ENCODE results near the gene TUBGCP3. TPM values are rescaled to one million over a fixed set of nuclear protein-coding genes. Genes with fewer than 3 reads are reported as not detected.

Gene TUBGCP3
- total RNA-seq, 4 donors from 2014 or later: 21.9 to 60.9 (median 32.0) TPM

DNA sequence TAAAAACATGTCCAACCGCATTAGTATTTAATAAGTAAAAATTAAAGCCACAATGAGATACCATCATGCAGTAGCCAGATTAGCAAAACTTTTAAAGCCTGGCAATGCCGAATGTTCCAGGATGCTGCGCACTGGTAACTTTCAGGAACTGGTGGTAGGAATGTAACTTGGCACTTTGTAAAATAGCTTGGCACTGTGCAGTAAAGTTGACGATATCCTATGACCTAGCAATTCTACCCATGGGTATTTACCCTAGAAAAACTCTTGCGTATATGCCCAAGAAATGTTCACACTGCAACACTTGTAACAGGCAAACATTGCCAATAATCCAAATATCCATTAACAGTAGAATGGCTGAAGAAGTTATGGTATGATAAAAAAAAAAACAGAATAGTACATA, 114.1 kb downstream of the TUBGCP3 start:
- 66% methylated on average over 5 of the region's 5 CpGs for WGBS
- no peaks in the 10 kb centered on the region for H3K36me3 ChIP-seq
- H3K9me3 ChIP-seq: no peaks in the 10 kb centered on the region
- no peaks in the 10 kb centered on the region for H3K4me1 ChIP-seq
- no peak for TF ChIP-seq POLR2A (IDR thresholded peaks at IDR 0.05)
- TF ChIP-seq, protein P1, sequence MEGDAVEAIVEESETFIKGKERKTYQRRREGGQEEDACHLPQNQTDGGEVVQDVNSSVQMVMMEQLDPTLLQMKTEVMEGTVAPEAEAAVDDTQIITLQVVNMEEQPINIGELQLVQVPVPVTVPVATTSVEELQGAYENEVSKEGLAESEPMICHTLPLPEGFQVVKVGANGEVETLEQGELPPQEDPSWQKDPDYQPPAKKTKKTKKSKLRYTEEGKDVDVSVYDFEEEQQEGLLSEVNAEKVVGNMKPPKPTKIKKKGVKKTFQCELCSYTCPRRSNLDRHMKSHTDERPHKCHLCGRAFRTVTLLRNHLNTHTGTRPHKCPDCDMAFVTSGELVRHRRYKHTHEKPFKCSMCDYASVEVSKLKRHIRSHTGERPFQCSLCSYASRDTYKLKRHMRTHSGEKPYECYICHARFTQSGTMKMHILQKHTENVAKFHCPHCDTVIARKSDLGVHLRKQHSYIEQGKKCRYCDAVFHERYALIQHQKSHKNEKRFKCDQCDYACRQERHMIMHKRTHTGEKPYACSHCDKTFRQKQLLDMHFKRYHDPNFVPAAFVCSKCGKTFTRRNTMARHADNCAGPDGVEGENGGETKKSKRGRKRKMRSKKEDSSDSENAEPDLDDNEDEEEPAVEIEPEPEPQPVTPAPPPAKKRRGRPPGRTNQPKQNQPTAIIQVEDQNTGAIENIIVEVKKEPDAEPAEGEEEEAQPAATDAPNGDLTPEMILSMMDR (IDR thresholded peaks at IDR 0.05): peak in 1 of 2 donors; percentile 10
- TF ChIP-seq POLR2AphosphoS5 (IDR thresholded peaks at IDR 0.05): no peak
- no peaks in the 10 kb centered on the region for H3K27me3 ChIP-seq
- H3K27ac ChIP-seq: no peak overlapping the region
- H3K4me3 ChIP-seq: no peak overlapping the region
- DNase-seq (ENCODE audit: low spot score in 2 of 2): no peak

DNA sequence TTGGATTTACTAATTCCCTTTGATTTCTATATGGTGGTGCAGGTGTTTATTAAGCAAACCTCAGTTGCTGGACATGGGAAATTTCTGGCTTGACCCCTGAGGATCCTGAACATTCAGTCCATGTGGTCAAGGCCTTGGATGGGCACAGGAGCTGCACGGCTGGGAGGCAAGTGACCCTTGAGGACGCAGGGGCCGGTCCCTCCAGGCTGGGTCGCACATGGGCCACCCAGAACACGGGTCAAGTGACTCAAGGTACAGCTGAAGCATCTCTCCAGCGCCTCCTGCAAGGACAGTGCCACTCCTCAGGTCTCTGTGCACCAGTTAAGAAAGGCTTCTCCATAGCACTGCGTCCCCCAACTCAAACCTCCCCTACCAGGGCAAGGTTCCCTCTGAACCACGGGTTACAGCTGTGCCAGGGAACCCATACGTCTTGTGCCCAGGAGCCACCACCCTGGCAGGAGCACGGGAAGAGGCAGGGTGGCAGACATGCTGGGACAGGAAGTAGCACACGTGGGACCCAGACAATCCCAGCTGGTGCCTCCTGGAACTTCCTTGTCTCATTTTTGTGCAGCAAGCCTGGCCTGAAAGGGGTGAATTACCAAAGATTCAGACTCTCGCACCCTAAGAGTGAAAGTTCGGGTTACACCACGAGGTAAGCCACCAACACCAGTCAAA, 118.7 kb downstream of the TUBGCP3 start:
- WGBS: 37% methylated on average over 8 of the region's 14 CpGs
- Histone ChIP-seq H3K4me3 (no peak overlapping the region), H3K9me3 (no peaks in the 10 kb centered on the region), H3K27ac (no peak overlapping the region), H3K4me1 (no peaks in the 10 kb centered on the region), H3K36me3 (no peaks in the 10 kb centered on the region), H3K27me3 (no peaks in the 10 kb centered on the region)
- no peak for DNase-seq (ENCODE audit: low spot score in 2 of 2)
- TF ChIP-seq POLR2AphosphoS5 (IDR thresholded peaks at IDR 0.05) (no peak), EP300 (IDR thresholded peaks at IDR 0.05) (no peak), POLR2A (IDR thresholded peaks at IDR 0.05) (no peak)
- TF ChIP-seq, protein P1 (IDR thresholded peaks at IDR 0.05): no peak

DNA sequence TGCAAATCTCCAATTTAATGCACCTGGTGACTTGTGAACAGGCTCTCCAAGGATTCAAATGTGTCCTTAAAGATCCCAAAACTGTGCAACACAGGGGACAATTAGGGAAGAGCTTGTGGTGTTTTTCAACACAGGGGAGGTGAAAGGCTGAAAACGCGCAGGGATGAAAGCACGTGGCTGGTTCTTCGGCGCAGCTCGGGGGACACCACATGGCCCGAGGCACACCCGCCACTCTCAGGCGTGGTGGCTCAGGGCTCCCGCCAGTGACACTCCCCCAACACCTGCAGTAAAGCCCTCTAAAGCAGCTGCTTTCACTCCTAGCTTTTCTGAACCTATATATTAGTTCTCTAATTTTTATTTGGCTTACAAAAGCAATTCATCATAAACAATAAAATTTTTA, 119.9 kb downstream of the TUBGCP3 start:
- WGBS: 77% methylated on average over 10 of the region's 10 CpGs
- Histone ChIP-seq H3K9me3 (no peaks in the 10 kb centered on the region), H3K4me1 (no peaks in the 10 kb centered on the region), H3K27me3 (no peaks in the 10 kb centered on the region), H3K4me3 (no peak overlapping the region), H3K36me3 (no peaks in the 10 kb centered on the region), H3K27ac (no peak overlapping the region)
- TF ChIP-seq, protein P1 (IDR thresholded peaks at IDR 0.05): no peak
- TF ChIP-seq EP300 (IDR thresholded peaks at IDR 0.05) (no peak), POLR2AphosphoS5 (IDR thresholded peaks at IDR 0.05) (no peak), POLR2A (IDR thresholded peaks at IDR 0.05) (no peak)
- DNase-seq (ENCODE audit: low spot score in 2 of 2): no peak

DNA sequence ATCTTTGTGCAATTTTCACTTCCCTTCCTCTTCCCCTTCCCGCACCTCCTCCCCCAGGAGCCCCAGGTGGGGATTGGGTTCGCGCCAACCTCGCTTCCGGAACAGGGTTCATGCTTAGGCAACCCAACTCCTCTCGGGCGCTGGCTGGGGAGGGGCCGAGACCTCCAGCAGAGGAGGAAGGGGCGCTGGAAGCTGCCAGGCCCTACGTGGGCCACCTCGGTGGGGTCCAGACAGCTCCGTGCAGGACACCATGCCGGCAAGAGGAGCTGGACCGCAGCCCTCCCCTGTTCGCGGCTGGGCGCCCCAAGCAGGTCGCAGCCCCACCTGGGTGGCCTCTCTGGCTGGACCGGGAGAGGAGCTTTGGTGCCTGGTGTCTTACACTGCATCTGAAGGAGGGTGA, 120.7 kb downstream of the TUBGCP3 start:
- Histone ChIP-seq H3K9me3 (peaks cover 5% of the 10 kb centered on the region), H3K27me3 (no peaks in the 10 kb centered on the region), H3K36me3 (no peaks in the 10 kb centered on the region), H3K4me3 (no peak overlapping the region), H3K27ac (no peak overlapping the region), H3K4me1 (no peaks in the 10 kb centered on the region)
- WGBS: 75% methylated on average over 8 of the region's 19 CpGs
- no peak for DNase-seq (ENCODE audit: low spot score in 2 of 2)
- TF ChIP-seq, protein P1 (IDR thresholded peaks at IDR 0.05): no peak
- TF ChIP-seq EP300 (IDR thresholded peaks at IDR 0.05) (no peak), POLR2A (IDR thresholded peaks at IDR 0.05) (no peak), POLR2AphosphoS5 (IDR thresholded peaks at IDR 0.05) (no peak)

DNA sequence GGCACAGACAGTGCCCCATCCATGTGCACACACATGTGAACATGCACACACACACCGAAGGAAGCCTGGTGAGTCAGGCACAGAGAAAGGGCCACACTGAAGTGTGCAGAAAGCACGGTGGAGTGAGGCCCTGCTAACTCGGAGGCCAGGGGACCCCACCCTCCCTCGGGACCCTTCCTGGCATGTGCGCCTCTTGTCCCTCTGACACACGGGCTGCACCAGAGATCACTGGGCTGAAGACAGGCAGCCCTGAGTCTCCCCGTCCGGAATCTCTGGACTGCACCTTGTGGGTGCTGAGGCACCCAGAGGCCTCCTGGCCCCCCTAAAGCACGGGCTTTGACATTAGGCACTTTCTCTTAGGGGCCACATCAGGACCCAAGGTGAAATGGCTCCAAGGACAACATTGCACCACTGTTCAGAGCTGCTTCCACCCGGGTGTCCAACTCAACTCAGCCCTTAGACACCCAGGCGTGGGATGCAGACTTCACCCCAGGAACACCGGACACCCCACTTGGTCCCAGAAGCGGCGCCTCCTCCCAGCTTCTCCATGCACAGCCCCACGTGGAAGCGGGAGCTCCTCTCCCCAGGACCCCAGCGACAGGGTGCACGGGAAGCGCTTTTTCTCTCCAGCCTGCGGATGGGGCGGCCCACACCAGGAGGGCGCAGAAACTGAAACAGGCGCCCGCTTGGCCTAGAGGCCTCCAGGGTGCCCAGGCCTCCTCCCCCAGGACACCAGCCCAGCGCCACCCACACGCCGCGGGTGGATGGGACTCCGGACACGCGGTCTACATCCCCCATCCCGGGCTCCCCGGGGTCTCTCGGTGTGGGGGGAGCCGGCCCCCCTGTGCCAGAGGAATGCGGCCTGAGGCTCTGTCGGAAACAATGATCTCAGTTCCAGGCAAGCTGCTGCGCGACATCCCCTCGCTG, 121.6 kb downstream of the TUBGCP3 start:
- 81% methylated on average over 28 of the region's 40 CpGs for WGBS
- DNase-seq (ENCODE audit: low spot score in 2 of 2): no peak
- Histone ChIP-seq H3K36me3 (no peaks in the 10 kb centered on the region), H3K27ac (no peak overlapping the region), H3K9me3 (peaks cover 7% of the 10 kb centered on the region), H3K4me3 (no peak overlapping the region), H3K4me1 (no peaks in the 10 kb centered on the region), H3K27me3 (no peaks in the 10 kb centered on the region)
- TF ChIP-seq POLR2AphosphoS5 (IDR thresholded peaks at IDR 0.05) (no peak), EP300 (IDR thresholded peaks at IDR 0.05) (no peak), POLR2A (IDR thresholded peaks at IDR 0.05) (no peak)
- TF ChIP-seq, protein P1 (IDR thresholded peaks at IDR 0.05): no peak
